Measurements from ENCODE around the gene UGGT2. TPM values are rescaled to one million over a fixed set of nuclear protein-coding genes. Genes with fewer than 3 reads are reported as not detected.
A peak's percentile ranks its signal among the peaks of the same experiment; 100 is the strongest.

UGGT2 gene
- total and polyA plus RNA-seq, 9 of the 15 experiments (the other 6 are each of a cell fraction or from before 2014, with no cell fraction given) = 3.5 to 24.5 (median 18.3) TPM

DNA sequence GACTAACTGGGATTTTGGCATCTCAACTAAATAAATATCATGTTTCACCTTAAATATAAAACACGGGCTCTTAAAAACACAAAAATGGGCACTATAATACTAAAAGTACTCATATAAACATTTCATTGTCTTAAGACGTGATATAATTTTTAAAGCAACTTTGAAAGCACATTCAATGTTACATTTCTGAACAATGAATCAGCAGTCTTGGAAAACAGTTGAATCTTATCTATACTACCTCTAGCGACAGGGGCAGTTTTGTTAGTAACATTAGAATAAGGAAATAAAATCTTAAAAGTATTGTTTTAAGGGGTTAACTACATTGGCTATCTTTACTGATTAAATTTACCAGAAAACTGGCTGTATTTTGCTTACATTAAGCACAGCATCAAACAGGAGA, 156.9 kb downstream of the UGGT2 start (continued):
- TF ChIP-seq ZNF3 (CRISPR knock-in tag; IDR thresholded peaks at IDR 0.05) (no peak), ERF (CRISPR knock-in tag; IDR thresholded peaks at IDR 0.05) (no peak), ZBTB1 (CRISPR knock-in tag; IDR thresholded peaks at IDR 0.05; ENCODE audit: borderline replicate concordance, low read depth) (no peak), DDX20 (tag; IDR thresholded peaks at IDR 0.05; ENCODE audit: low read depth) (no peak), NR2C1 (IDR thresholded peaks at IDR 0.05) (no peak), NR2C1 (tag; IDR thresholded peaks at IDR 0.05) (no peak), EP300 (IDR thresholded peaks at IDR 0.05; ENCODE audit: low read length) (peak; percentile 29; the same call in 1 of the 2 replicates), MTF1 (CRISPR knock-in tag; IDR thresholded peaks at IDR 0.05; ENCODE audit: borderline replicate concordance) (no peak), HNRNPL (IDR thresholded peaks at IDR 0.05; ENCODE audit: low read depth, low read length) (no peak), SRSF9 (IDR thresholded peaks at IDR 0.05; ENCODE audit: borderline replicate concordance, low read depth, low read length) (no peak), ARID1B (IDR thresholded peaks at IDR 0.05) (peak; percentile 33; the same call in 1 of the 2 replicates), STAG1 (CRISPR knock-in tag; IDR thresholded peaks at IDR 0.05; ENCODE audit: borderline replicate concordance) (no peak), PHF8 (IDR thresholded peaks at IDR 0.05; ENCODE audit: borderline replicate concordance, low read length) (no peak), POLR2B (IDR thresholded peaks at IDR 0.05; ENCODE audit: low read depth, partially characterized antibody) (no peak), MAFK (IDR thresholded peaks at IDR 0.05; ENCODE audit: low read length) (peak; percentile 49; the same call in 1 of the 2 replicates), NRF1 (conservative IDR thresholded peaks at IDR 0.05 in 1 of 2, IDR thresholded peaks at IDR 0.05 in 1 of 2) (no peak), TEAD2 (tag; IDR thresholded peaks at IDR 0.05) (no peak), DMBX1 (CRISPR knock-in tag; IDR thresholded peaks at IDR 0.05; ENCODE audit: borderline replicate concordance) (no peak), ZC3H8 (IDR thresholded peaks at IDR 0.05) (no peak), MAFF (IDR thresholded peaks at IDR 0.05; ENCODE audit: low read length) (peak; percentile 68; the same call in 1 of the 2 replicates), ZNF584 (CRISPR knock-in tag; IDR thresholded peaks at IDR 0.05; ENCODE audit: low read depth) (no peak), HDAC1 (IDR thresholded peaks at IDR 0.05) (no peak), ZNF12 (CRISPR knock-in tag; IDR thresholded peaks at IDR 0.05) (no peak), CBX8 (IDR thresholded peaks at IDR 0.05; ENCODE audit: borderline replicate concordance, extremely low read depth, low read depth, low read length, poor library complexity, severe bottlenecking) (no peak)
- TF ChIP-seq, protein P1, sequence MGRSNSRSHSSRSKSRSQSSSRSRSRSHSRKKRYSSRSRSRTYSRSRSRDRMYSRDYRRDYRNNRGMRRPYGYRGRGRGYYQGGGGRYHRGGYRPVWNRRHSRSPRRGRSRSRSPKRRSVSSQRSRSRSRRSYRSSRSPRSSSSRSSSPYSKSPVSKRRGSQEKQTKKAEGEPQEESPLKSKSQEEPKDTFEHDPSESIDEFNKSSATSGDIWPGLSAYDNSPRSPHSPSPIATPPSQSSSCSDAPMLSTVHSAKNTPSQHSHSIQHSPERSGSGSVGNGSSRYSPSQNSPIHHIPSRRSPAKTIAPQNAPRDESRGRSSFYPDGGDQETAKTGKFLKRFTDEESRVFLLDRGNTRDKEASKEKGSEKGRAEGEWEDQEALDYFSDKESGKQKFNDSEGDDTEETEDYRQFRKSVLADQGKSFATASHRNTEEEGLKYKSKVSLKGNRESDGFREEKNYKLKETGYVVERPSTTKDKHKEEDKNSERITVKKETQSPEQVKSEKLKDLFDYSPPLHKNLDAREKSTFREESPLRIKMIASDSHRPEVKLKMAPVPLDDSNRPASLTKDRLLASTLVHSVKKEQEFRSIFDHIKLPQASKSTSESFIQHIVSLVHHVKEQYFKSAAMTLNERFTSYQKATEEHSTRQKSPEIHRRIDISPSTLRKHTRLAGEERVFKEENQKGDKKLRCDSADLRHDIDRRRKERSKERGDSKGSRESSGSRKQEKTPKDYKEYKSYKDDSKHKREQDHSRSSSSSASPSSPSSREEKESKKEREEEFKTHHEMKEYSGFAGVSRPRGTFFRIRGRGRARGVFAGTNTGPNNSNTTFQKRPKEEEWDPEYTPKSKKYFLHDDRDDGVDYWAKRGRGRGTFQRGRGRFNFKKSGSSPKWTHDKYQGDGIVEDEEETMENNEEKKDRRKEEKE (IDR thresholded peaks at IDR 0.05; ENCODE audit: borderline replicate concordance in 1 of 2, control insufficient read depth in 1 of 2, low read depth in 2 of 2, low read length in 1 of 2) = no peak
- TF ChIP-seq, protein P2, sequence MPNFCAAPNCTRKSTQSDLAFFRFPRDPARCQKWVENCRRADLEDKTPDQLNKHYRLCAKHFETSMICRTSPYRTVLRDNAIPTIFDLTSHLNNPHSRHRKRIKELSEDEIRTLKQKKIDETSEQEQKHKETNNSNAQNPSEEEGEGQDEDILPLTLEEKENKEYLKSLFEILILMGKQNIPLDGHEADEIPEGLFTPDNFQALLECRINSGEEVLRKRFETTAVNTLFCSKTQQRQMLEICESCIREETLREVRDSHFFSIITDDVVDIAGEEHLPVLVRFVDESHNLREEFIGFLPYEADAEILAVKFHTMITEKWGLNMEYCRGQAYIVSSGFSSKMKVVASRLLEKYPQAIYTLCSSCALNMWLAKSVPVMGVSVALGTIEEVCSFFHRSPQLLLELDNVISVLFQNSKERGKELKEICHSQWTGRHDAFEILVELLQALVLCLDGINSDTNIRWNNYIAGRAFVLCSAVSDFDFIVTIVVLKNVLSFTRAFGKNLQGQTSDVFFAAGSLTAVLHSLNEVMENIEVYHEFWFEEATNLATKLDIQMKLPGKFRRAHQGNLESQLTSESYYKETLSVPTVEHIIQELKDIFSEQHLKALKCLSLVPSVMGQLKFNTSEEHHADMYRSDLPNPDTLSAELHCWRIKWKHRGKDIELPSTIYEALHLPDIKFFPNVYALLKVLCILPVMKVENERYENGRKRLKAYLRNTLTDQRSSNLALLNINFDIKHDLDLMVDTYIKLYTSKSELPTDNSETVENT (CRISPR knock-in tag; IDR thresholded peaks at IDR 0.05) = no peak
